Activated CD8-positive, alpha-beta memory T cell treated with anti-CD3 and anti-CD28 coated beads for 24 hours (primary cell): ENCODE data around the gene BNIP5.

ENCODE experiments used
- DNase-seq: peaks from one replicate; pipeline ENCODE4 v3.0.0-alpha.2; 2020

Gene BNIP5, protein sequence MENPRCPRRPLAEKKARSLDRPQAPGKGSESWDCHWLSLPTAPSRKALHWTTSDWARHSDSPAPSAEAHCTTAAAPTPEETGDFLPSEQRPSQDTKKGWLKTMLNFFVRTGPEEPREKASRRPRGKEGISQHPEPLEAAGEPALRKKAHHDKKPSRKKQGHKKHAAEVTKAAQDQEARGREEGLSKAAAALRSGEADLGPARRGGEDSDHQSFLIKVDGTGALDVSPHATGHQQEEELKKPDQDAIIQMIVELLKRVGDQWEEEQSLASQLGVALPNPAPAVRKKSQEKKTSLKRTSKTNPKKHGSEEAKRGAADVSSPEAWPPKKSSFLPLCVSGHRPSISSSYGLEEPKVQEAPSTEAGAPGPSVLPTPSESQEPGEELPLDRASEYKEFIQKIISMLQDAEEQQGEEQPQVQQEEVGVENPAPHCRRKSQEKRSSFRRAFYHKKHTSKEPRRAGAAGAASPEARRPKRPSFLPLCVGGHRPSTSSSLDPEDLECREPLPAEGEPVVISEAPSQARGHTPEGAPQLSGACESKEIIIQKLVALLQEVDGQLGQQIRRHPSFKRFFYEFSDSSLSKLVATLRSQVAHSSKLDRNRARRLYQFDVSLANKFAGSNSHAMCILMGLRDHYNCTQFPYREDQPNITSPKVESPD

DNA sequence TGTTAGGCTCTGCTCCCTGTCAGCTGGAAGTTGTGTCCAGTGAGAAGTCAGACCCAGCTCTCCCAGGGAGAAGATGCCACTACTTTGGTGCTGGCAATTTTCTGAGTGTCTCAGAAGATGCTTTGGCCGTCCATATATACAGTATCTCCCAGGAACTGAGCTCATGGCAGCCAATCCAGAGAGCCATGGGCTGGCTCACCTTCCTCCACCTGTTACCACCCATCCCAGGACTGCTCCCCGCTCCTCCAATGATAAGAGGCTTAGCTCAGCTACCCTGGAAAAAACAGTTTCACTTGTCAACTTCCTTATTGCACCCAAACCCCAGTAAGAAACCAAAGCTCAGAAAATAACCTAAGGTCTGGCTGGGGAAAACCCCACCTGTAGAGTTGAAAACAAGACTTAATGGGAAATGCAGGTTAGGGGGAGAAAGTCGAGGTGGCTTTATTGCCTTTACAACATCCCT, at the start of gene BNIP5:
Gene BNIP5 (minus strand): TSS at position 110 of the 463 bp plus-strand sequence. CDS start 6,198 bp downstream, outside the sequence.
- no peak for DNase-seq

DNA sequence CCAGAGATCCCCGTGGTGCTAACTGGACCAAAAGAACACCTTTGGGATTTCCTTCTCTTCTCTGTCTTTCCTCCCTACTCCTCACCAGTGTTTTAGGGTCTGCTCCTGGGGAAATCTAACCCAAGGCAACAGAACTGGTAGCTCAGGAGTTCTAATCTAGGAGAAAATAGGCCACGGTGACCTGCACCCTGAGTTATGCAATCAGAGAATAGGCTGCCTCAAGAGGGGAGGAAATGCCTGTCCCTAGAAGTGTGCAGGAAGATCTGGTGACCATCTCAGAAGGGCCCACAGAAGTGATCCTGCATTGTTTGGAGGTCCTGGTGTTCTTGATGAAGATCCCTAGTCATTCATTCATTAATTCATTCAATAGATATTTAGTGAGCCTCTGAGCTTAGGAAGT, 47.4 kb upstream of the BNIP5 start:
- DNase-seq, result no peak

DNA sequence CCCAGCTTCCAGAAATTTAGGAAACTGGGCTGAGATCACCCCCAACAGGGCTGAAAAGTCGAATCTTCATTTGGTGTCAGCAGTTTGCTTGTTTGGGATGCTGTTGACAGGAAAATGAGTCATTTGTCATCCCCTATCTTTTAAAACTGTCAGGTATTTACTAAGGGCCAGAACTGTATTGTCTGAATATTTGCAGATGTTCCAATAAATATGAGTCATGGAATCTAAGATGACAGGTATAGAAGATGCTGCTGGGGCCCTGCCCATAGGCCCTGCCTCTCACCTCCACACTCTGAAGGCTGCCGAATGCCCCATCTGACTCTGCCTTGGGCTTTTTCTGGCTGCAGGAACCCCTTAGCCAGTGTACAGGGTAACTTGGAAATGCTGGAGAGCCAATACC, 46.9 kb upstream of the BNIP5 start:
- no peak for DNase-seq

DNA sequence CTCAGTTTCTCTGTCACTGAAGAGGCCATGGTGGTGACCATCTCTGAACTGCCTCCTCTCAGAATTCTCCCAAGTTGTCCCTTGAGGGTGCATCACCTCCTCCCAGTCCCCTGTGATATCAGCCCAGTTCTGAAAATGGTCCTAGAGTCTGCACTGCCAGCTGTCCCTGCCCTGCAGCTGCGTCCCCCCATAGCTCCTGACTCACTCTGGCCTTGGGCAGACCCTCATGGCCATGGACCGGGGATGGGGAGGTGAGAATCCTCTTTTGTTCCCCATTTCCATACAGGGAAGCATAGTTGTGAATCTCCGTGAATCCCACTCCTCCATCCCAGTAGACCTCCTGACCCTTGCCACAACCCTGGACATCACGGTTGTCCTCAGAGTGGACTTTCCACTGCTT, 46.3 kb upstream of the BNIP5 start:
- no peak for DNase-seq

DNA sequence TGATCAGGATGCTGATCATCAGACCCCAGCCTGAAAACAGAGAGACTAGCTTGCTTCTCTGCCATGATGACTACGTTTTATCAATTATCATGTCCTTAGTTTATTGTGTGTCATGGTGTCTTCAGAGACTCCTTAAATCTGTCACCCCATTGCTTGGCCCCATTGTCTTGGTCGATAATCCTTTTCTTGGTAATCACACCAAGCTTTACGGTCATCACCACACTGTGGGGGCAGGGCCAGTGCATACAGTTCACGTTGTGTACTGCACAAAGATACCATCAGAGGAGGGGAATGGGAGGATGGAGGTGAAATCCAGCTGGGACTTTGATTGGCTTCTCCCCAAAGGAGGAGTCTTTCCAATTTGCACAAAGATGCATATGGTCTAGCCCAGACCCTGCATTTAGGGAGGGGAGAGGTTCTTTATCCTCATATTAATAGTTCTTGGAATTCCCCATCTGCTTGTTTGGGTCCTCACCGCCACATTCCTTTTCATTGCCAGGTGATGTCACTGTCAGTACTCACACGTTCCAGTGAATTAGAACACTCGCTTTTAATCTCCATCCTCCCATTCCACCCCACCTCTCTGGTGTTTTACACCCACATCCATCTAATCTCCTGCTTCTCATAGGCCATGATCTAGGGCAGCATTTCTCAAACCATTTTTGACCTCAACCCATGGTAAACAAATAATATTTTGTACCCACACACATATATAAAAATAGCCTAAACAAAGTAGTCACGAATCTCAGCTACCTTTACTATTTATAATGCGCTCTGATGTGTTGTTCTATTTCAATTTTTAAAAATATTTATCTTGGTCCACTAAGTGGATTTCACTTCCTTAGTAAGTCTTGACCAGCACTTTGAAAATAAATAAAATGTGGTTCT, 45.1 kb upstream of the BNIP5 start:
- DNase-seq, result no peak

DNA sequence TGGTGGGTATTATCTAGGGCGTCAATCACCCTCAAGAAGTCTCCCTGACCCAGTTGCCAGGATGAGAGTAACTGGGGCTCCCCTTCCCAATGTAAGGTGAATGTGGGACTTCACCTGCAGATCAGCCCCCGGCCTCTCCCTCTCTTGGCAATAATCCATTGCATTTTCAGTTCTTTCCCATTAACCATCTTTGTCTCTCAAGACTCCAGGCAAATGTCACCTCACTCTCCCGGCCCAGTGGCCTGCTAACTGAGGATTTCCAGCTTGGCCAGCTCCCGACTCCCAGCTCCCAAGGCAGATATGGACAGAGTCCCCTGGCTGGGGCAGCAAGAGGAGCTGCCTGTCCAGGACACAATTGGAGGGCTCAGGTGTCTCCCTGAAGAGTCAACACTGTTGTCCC, 43.5 kb upstream of the BNIP5 start:
- no peak for DNase-seq

DNA sequence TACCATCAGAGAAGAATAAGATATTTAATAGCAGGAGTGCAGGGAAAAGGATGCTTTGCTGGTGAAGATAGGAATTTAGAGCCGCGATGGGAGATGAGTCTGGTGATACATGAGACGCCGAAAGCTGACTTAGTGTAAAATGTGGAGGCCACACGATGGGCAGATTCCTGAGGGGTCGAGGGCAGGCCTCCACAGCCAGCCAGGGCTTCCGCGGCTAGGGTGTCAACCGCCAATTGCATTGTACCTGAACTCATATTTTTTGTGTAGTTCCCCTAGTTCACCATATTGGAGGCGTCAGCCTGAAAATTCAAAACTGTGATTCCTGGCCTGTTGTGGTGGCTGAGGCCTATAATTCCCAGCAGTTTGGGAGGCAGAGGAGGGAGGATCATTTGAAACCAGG, 42.2 kb upstream of the BNIP5 start:
- no peak for DNase-seq

DNA sequence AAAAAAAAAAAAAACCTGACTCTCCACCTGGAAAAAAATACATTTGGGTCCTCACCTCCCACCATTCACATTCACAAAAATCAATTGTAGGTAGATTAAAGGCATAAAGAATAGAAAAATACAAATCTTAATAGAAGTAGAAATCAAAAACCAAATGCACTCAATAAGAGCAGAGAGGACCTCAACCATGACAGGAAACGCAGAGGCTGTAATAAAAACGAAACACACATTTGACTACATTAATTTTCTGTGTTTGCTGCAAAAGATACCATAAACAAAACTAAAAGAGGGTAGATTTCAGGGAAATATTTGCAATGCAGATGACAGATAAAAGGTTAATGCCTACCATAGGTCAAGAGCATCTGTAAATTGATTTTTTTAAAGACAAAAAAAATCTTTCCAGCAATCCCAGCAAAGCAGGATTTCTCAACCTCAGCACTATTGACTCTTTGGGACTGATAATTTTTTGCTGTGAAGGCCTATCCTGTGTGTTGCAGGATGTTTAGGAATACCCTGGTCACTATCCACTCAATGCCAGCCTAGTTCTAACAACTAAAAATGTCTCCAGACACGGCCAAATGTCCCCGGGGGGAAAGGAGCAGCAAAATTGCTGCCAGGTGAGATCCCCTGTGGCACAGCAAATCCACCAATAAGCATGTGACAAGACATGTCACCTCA, 41.7 kb upstream of the BNIP5 start:
- DNase-seq, result no peak

DNA sequence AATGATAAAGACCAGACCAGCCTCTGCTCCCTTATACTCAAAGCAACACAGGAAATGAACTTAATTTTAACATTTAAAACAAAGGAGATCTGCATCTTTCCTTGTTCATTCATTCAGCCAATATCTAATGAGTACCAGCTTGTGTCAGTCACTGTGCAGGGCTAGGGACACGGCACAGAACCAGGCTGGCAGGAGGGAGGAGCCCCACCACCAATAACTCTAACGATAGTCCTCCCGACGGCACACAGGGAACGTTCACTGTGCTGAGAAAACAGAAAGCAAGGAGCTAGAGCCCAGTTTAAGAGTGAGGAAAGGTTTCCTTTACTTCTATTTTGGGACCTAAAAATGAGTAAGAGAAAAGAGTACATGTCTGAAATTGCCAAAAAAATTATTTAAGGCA, 40.9 kb upstream of the BNIP5 start:
- DNase-seq, result no peak

DNA sequence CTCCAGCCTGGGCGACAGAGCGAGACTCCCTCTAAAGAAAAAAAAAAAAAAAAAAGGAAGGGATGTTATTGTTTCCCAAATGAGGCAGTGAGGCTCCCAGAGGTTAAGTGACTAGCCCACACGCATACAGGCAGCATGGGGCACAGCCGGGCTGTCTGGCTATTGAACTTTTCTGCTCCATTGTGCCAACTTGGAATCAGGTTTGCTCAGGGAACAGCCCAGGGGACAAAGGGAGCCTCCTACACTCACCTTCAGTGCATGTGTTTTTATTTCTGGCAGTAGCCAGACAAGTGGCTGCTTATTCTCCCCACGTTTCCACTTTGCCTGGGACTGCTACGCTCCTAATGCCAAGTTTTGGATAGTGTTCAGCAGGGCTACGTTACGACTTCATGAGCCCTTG, 40.1 kb upstream of the BNIP5 start:
- no peak for DNase-seq

DNA sequence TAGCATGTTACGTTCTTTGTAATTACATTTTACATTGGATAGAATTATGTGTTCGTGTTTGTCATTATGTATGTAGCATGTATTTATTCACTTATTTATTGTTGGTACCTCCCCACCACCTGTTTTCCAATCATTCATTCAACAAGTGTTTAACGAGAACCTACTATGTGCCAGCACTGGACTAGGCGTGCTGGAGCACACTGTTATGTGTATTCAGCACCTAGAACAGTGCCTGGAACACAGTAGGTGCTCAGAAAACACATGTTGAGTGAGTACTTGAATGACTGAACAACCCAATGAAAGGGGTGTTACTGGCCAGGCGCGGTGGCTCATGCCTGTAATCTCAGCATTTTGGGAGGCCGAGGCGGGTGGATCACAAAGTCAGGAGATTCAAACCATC, 39.5 kb upstream of the BNIP5 start:
- no peak for DNase-seq

DNA sequence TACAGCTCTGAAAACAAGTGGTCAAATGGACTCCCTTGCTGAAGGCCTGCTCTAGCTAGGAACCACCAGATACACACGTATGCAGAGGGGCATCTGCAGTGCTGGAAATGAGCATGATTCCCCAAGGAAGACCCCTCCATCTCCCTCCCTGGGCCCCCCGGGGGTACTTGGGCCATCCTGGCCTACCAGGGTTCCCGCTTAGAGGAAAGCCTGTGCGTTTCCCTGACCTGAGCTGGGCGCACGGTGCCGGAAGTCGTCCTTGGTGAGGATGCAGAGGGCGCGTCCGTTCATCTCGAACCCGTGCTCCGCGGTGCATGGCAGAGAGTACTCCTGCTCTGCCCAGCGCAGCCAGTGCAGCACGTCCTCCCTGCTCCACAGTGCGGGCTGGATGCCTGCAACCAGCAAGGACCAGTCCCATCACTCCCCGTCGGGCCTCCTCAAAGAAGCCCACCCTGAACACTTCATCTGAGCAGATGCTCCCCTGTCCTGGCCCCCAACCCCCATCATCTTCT, 39.0 kb upstream of the BNIP5 start:
- no peak for DNase-seq

DNA sequence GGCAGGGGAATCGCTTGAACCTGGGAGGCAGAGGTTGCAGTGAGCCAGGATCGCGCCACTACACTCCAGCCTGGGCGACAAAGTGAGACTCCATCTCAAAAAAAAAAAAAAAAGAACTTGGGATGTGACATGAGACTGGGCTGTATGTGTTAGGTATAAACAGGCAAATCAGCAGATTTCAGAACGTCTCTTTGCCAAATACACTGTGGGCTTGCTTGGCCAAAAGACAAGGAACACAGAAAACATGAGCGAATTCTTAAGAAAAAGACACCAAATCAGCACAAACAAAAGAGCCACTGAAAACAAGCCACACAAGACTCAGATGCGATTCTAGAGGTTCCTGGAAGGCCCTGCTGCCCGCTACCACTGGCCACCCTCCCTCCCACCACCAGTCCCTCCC, 38.3 kb upstream of the BNIP5 start:
- no peak for DNase-seq

DNA sequence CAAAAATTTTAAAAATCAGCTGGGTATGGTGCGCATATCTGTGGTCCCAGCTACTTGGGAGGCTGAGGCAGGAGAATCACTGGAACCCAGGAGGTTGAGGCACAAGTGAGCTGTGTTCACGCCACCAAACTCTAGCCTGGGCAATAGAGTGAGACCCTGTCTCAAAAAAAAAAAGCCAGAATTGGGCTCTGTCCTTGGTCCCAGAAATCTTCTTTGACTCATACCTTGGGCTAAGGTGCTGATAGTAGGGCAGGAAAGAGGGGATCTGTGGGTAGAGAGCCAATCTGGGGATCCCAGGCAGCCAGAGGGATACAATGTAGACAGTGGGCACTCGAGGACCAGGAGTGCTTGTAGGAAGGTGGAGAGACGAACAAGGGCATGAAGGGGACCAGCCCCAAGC, 37.5 kb upstream of the BNIP5 start:
- no peak for DNase-seq

DNA sequence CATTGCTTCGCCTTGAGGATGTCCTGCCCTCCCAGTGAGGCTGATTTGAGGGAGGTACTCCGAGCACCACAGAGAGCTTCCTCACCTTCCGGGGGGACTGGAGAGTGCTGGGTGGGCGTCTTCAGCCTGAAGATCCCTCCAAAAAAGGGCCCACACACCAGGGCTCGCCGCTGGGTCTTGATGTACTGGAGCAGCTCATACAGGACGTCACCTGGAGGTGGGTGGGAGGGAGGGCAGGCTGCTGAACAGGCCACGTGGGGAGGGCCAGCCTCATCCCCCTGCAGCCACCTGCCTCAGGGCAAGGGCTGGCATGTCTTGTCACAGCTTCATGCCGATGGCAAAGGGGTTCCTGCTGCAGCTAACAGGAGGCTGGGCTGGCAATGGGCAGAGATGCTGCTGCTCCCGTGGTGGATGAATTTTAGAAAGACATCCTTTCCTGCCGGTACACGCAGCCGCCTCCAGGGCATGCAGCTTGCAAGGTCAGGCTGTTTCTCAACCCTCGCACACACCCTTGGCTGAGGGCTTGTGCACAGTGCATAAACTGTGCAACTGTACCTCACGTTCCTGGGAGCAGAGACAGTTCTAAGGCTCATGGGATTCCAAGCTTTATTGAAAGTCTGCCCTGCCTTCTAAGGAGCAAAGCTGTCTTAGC, 36.8 kb upstream of the BNIP5 start:
- no peak for DNase-seq

DNA sequence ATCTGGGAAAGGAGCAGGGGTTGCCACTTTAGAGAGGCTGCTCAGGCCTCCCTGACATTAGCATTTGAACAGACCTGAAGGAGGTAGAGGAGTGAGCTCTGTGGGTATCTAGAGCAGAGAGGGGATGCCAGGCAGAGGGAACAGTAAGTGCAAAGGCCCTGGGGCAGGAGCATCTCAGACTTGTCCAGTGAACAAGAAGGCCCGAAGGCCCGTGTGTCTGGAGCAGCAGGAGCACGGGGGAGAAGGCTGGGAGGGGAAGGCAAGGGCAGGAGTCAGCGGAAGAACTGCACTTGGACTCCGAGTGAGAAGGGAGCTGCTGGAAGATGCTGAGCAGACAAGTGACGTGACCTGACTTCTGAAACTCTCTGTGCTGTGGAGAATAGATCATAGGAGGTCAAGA, 35.4 kb upstream of the BNIP5 start:
- DNase-seq, result no peak

DNA sequence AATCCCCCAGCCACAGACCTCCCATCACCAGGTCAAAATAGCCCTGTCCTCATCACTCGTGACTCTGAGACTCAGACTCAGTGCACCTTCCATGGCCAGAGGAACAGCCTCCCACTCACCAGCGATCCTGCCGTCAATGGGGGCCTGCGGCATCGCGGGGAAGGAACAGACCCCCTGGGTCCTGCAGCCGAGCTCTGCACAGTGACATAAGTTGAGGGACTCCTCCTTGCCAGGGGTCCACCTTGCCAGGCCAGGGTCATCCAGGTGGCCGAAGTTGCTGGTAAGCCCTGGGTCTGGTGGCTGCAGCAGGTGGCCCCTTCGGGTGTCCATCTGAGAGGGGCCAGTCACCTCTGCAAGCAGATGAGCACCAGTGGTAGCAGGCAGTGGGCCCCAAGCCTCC, 34.5 kb upstream of the BNIP5 start:
- DNase-seq, result no peak

DNA sequence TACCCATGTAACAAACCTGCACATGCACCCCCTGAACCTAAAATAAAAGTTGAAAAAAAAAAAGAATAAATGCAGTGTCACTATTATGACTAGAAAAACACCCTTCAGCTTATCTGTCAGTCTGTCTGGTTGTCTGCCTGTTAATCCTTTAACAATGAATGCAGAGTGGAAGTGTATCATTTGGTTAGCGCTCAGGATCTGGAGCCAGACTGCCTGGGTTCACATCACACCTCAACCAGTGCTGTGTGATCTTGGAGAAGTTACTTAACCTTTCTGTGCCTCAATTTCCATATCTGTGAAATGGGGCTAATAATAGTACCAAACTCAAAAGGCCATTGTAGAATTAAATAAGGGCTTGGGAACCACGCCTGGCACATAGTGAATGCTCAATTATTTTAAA, 34.0 kb upstream of the BNIP5 start:
- DNase-seq, result no peak

DNA sequence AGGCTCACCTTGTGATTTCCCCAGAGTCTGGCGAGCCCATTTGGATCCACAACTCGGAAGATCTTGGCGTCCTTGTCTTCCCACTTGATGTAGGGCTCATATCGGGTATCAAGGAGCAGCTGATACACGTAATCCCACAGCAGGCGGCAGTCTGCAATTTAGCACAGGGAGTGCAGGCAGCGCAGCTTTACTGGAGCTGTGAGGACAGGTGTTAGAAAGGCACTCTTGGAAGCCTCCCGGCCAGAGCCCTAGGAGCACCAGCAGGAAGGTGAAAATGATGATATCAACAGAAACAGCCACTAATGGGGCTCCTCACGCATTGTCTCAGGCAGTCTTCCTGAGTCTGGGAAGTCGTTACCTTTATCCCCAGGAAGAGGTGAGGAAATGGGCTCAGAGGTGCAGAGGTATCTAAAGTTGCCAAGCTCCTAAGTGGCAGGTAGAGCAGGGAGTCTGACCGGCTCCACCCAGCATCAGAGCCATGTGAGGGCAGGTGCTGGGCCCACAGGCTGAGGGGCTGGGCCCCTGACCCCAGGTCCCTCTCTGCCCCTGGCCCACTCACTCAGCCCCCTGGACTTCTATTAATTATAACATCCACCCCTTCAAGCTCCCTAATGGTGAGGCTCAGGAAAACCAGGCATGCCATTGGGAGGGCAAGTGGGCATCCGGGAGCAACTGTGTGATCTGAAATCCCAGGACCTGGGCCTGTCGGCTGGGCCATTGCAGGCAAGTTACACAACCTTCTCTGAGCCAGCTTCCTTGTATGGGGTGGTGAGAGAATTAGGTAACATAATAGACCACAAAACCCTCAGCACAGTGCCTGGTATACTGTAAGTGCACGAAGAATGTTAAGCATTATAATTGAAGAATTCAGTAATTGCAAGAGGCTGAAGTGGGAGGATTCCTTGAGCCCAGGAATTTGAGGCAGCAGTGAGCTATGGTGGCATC, 32.5 kb upstream of the BNIP5 start:
- no peak for DNase-seq

DNA sequence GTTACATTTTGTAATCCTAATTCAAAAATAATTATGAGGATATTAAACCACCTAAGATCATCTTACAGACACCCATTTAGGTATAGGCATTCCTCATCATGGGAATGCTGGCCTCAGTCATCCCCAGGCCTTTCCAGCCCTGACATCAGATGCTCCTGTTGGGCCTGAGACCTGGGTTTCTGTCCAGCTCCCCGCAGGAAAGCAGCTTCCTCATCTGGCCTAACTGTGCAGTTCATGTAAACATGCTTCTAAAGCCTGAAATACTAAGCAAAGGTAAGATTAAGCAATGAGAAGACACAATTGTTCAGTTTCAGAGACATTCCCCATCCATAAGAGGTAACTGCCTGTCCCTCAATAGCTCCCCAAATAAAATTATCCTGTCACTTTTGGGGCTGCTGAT, 31.7 kb upstream of the BNIP5 start:
- DNase-seq, result no peak

DNA sequence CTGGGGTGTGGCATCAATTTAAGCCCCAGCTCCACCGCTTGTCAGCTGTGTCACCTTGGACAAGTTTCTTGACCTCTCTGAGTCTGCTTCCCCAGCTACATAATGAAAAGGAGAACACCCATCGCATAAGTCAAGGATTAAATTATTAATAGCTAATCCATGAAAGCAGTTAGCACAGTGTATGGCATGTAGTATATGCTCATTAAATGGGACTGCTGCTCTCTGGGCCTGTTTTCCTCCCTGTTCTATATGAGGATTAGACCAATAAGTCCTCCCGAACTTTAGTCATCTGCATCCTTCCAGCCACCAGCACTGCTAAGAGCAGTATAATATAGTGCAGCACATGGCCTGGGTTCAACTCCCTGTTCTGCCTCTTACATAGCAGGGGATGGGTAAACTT, 31.1 kb upstream of the BNIP5 start:
- no peak for DNase-seq
